GM12878 (cell line): ENCODE results near the gene KRTAP5-8. TPM values are rescaled to one million over a fixed set of nuclear protein-coding genes. Genes with fewer than 3 reads are reported as not detected.

ENCODE experiments used
- CUX1 ChIP-seq: IDR thresholded peaks from 2 replicates; pipeline ENCODE4 v1.6.1; 2012; ENCODE audit warnings: improper control_type of control experiment, low read depth, low read length; ENCODE audit not compliant: insufficient replicate concordance
- ESRRA ChIP-seq: IDR thresholded peaks from 2 replicates; pipeline ENCODE4 v1.6.1; 2012; ENCODE audit warnings: mild to moderate bottlenecking, low read length, improper control_type of control experiment
- HDAC2 ChIP-seq: fragments of 200-600 bp; sonication (generic); IDR thresholded peaks from 2 replicates; pipeline ENCODE4 v1.6.1; 2017
- PRDM15 ChIP-seq: fragments of 450-650 bp; formaldehyde crosslinking; IDR thresholded peaks from 2 replicates; pipeline ENCODE4 v1.4.0; 2020; ENCODE audit warnings: mild to moderate bottlenecking, moderate library complexity
- ZNF217 ChIP-seq: fragments of 450-650 bp; IDR thresholded peaks from 2 replicates; pipeline ENCODE4 v1.6.1; 2017; ENCODE audit warnings: antibody characterized with exemption, mild to moderate bottlenecking
- polyA plus RNA-seq, 11 experiments: library from polyadenylated mRNA; depleted of rRNA in 4 of 11; unstranded in 6 of 11; stranded (reverse) in 5 of 11; fragments of >200 nt; fragmentation: Nextera tagmentation in 4 of 11; fragmentation: Illumina TruSeq in 1 of 11; extraction: Ambion mirVana in 4 of 11; extraction: Trizol in 1 of 11; gene quantifications; 1 replicate in 1 of 11; 2 replicates in 10 of 11; pipeline versions ENCODE4 v1.2.1 to v1.2.3, GENCODE V29; 2011 to 2016; ENCODE audit warnings: inconsistent platforms in 2 of 11, missing spikeins in 2 of 11, low read depth in 1 of 11
- total RNA-seq, 4 experiments: library from RNA; depleted of rRNA in 3 of 4; stranded (reverse); fragments of >200 nt in 3 of 4; fragmentation: Illumina TruSeq in 1 of 4; extraction: Trizol in 1 of 4; gene quantifications; 2 replicates each; pipeline versions ENCODE4 v1.2.1 to v1.2.3, GENCODE V29; 2013 to 2021

The KRTAP5-8 gene
- total and polyA plus RNA-seq, 10 of the 15 experiments (the other 5 are each of a cell fraction or from before 2014, with no cell fraction given): 0.07 to 0.36 (median 0.13) TPM; not detected in 6

DNA sequence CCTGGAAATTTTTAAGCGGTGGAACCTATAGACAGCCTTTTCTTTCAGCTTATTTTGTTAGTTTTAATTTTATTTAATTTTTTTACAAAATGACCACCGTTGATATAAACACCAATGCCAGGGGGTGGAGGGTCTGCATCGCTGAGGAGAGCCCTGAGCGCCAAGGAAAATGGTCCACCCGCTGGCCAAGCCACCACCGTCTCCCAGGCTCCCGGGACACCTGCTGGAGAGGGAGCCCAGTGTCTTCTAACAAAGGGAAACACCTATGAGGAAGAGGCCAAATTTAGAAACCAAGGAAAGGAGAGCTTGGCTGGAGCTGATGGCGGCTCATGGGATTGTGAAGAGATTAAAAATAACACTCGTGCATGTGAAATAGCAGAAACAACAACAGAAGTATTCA is 288 bp upstream of the KRTAP5-8 start (continued):
- no peak for TF ChIP-seq CUX1
- no peak for TF ChIP-seq ZNF217
- TF ChIP-seq PRDM15: no peak
- no peak for TF ChIP-seq ESRRA
- no peak for TF ChIP-seq HDAC2
